Right ventricle myocardium superior (tissue), 1 donor: Measurements from ENCODE around the gene IL17REL. TPM values are rescaled to one million over a fixed set of nuclear protein-coding genes. Genes with fewer than 3 reads are reported as not detected.

Experiments
- ATAC-seq: fragments of 200-7000 bp; cut with Tn5 transposase; one replicate; pipeline ENCODE4 v1.9.1; 2020; ENCODE audit warnings: mild to moderate bottlenecking; ENCODE audit not compliant: poor library complexity
- DNase-seq: peaks from one replicate; pipeline ENCODE4 v3.0.0-alpha.2; 2020
- intact Hi-C: fragments of 100-400 bp; cut with DNase I; formaldehyde crosslinking; loops from one replicate; pipeline ENCODE4 v1.11.2; 2022
- long read RNA-seq: library from polyadenylated mRNA; unstranded; transcript quantifications from one replicate; pipeline ENCODE4 v2.0.0, GENCODE V29; 2021
- total RNA-seq: library from RNA; stranded (reverse); fragmentation: NEBNext Ultra II Directional; extraction: Animal tissue kit (Norgen Biotek cat#: 25700); gene quantifications from one replicate; pipeline ENCODE4 v1.2.1, GENCODE V29; 2021
- donor health status: DM: no; HTN: yes; CAD: no; lungs with severe emphysema.

Gene IL17REL
- not detected for total RNA-seq
- long read RNA-seq: 0 reads

- intact Hi-C loops: no loop called here
- DNase-seq (peak; percentile 31), ATAC-seq (peak; percentile 60)
These were observed at the start of gene IL17REL for GRCh38 chr22:50012211-50013181. Gene IL17REL, minus strand, starts transcription at chr22:50012765. Its CDS starts 119 bp downstream, at chr22:50012646.

DNA sequence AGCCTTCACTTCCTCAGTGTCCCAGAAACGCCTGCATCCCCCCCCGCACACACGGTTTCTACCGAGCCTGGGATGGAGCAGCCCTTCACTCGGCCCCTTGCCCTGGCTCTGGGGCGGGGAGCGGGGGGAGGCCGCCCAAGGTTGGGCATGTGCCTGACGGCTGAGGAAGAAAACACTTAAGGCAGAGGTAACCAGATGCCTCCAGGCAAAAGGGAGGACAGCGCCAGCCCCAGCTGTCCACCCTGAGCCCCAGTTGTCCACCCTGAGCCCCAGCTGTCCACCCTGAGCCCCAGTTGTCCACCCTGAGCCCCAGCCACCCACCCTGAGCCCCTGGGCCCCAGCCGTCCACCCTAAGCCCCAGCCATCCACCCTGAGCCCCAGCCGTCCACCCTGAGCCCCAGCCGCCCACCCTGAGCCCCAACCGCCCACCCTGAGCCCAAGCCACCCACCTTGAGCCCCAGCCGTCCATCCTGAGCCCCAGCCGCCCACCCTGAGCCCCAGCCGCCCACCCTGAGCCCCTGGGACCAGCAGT, 49.3 kb upstream of the IL17REL start:
- intact Hi-C loops: no loop called here
- ATAC-seq (no peak), DNase-seq (peak; percentile 20)

DNA sequence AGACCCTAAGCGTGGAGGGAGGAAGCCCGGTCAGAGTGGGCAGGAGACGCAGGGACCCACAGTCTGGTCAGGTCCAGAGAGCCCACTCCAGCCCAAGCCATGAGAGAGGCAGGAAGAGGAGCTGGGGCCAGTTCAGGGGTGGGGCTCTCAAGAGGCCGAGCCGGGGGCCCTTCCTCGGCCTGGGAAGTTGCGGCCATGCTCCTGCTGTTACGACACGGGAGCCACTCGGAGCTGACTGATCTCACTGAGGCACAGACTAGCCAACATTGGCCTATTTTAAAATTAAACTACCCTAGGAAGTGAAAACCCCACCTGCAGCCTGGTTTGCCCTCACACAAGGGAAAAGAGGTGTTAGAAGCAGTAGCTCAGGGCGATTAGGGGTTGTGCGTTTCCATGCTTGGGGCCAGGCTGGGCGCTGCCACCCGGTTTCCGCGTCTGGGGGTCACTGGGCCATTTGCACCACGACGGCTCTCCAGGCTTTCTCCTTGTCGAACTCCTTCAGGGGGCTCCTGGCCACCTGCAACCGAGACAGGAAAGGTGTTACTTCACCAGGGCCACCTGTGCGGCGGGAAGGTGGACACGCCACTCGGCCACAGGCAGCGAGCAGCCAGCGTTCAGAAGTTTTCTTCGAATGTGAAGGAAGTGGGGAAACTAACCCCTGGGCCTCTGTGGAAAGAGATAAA, 48.7 kb upstream of the IL17REL start:
- DNase-seq (peak; percentile 33), ATAC-seq (no peak)
- intact Hi-C loops: no loop called here

- ATAC-seq (no peak), DNase-seq (peak; percentile 41)
- intact Hi-C loops: no loop called here
These were observed 48.0 kb upstream of the IL17REL start for GRCh38 chr22:50060441-50061140.

DNA sequence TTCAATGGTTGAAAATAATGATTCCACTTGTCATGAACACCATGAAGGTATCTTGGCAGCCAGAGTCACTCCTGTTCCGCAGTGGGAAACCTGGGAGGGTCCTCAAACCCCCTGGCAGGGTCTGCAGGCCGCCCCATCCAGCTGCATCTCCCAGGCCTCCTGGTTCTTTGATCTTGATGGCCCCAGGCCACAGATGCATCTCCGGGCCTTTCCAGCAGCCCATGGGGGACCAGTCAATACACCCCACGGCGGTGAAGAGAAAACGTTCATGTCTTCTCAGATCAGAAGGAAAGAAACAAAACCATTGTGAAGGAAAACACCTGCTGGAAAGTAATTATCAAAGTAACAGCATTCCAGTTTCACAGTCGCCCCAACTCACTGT, 47.3 kb upstream of the IL17REL start:
- DNase-seq (no peak), ATAC-seq (no peak)
- intact Hi-C loops: no loop called here

DNA sequence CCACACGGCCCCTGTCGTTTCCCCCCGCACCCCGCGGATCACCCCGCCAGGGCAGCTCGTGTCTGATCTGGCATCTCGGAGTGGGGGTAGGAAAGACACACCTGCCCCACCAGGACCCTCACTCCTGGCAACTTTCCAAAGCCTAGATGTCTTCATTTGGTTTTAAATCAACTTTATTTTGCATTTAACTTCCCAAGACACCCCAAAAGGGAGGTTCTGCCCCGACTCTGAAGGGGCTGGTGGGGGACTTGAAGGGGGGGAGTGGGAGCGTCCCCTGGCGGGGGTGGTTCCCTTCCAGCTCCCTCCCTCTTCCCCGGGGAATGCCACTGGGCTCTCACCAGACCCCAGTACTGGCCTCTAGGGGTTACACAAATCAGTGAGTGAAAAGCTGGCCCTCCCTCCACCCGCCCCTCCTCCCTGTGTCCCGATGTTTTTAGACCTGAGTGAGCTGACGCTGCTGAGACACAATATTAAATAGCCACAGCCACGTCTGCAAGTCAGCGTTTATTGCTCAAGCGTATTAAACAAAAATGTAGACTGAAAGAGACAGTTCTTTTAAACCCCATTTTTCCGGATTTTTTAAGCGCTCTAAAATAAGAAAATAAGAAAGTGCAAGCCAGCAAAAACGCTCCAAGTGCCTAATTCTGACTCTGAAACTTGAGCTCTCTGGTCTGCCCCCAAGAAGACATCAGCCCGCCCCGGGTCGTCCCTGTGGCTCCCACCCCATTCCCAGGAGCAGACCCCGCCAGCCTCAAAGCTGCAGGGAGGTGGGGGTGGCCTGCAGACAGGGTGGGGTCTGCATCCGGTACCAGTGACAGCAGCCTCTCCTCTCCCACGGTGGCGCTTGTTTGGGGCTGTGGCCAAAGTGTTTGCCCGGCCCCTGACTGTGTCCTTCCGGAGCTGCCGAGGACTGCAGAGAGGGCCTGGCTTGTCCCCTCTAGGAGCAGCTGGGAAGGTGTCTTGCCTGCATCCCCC, 46.6 kb upstream of the IL17REL start:
- intact Hi-C loops: no loop called here
- DNase-seq (peak; percentile 37), ATAC-seq (no peak)

GRCh38 chr22:50058061-50058905, 45.7 kb upstream of the IL17REL start, which contains the start of gene TTLL8:
Gene TTLL8, minus strand, starts transcription at chr22:50058298.
- intact Hi-C loops: no loop called here
- ATAC-seq (no peak), DNase-seq (peak; percentile 34)

DNA sequence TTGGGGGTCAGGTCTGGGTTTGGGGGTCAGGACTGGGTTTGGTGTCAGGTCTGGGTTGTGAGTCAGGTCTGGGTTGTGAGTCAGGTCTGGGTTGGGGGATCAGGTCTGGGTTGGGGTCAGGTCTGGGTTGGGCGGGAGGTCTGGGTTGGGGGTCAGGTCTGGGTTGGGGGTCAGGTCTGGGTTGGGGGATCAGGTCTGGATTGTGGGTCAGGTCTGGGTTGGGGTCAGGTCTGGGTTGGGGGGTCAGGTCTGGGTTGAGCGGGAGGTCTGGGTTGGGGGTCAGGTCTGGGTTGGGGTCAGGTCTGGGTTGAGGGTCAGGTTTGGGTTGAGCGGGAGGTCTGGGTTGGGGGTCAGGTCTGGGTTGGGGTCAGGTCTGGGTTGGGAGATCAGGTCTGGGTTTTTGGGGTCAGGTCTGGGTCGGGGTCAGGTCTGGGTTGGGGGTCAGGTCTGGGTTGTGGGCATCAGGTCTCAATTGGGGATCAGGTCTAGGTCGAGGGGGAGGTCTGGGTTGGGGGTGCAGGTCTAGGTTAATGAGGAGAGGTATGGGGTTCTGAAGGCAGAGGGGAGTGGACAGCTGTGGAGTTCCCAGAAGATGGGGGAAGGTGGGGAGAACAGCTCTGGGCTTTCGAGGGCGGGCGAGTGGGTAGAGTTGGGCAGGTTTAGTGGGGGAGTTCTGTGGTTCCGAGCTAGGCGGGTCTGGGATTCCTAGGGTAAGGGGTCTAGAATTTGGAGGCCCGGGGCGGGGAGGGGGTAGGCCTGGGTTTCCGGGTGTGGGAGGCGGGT, 44.9 kb upstream of the IL17REL start:
- intact Hi-C loops: no loop called here
- no peak for DNase-seq
- ATAC-seq: no peak

DNA sequence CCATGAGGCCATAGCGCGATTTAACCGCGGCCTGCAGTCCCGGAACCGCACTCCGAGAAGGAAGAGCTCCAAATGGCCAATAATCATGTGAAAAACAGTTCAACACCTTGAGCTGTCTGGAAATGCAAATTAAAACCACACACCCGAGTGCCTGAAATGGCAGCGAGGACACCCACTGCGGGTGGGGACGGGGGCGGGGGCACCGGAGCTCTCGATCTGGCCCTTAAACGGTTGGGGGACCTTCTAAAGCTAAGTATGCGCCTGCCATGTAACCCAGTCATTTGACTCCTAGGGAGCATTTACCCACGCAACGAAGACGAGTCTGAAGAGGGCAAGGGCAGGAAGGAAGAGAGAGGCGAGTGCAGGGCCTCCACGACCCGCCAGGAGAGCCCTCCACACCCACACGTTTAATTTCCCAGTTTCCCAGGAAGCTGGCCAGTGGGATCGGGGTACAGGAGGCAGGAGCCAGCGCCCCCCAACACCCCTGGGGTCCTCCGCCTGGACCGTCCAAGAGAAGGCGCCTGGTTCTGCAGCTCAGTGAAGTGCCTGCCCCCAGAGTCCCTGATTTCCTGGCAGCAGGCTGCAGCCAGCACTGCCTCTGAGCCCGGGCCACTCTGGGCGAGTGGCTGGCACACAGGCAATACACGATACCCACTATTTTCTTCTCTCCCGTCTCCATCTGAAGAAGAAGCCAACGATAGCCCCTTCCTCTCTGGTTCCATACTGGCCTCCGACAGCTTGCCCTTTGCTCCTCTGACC, 43.8 kb upstream of the IL17REL start:
- intact Hi-C loops: no loop called here
- DNase-seq: no peak
- no peak for ATAC-seq

DNA sequence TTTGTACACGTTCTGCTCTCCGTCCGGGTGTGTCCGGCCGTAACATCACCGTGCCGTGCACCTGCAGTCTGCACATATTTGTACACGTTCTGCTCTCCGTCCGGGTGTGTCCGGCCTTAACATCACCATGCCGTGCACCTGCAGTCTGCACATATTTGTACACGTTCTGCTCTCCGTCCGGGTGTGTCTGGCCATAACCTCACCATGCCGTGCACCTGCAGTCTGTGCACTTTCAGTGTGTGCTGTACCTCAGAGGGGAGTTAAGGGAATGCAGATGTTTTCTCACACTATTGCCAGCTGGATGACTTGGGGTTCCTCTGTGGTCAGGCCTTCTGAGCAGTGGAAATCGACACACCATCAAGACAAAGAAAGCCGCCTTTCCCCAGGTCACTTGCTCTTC, 41.3 kb upstream of the IL17REL start:
- no peak for DNase-seq
- ATAC-seq: no peak
- intact Hi-C loops: no loop called here

- no peak for DNase-seq
These were observed 39.4 kb upstream of the IL17REL start for GRCh38 chr22:50051930-50052329.

DNA sequence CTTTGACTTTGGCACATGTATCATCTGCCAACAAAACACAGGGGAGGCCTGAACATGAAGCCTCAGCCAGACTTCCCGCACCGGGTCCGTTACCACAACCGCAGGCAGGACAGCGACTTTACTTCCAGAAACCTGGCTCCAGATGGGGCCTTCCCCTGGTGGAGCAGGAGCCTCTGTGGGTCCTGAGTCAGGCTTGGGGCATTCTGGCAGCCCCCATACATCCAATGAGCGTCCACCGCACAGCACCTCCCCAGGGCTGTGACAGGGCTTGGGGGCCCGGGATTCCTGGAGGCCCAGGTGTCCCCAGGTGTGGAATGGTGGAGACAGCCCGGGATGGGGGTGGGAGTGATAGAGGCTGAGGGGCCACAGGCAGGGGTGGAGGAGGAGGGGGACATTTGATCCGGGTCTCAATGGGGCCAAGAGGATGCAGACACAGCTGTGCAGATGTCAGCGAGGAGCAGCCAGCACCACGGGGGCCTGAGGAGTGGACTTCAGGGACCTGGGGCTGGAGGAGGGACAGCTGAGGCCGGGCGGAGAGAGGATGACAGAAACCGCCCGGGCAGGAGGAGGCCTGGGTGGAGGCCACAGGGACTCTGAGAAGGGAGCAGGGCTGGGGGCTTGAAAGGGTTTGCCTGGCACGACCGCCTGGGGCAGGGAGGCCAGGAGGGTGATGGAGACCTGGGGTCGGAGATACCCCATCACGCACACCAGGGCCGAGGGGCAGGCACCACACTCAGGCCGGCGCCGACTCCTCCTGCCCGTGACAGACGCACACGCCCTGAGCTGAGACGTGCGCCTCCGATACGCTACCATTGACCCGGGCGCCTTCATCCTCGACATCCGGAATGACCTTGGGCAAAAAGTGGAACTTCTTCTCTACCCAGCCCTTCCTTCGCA, 37.0 kb upstream of the IL17REL start:
- DNase-seq (peak; percentile 26), ATAC-seq (no peak)
- intact Hi-C loops: no loop called here

More at GRCh38 chr22:50051930-50052329, 39.4 kb upstream of the IL17REL start:
- intact Hi-C loops: no loop called here
- no peak for ATAC-seq

GRCh38 chr22:50048836-50049235, 36.3 kb upstream of the IL17REL start:
- intact Hi-C loops: no loop called here
- ATAC-seq (no peak), DNase-seq (peak; percentile 25)

DNA sequence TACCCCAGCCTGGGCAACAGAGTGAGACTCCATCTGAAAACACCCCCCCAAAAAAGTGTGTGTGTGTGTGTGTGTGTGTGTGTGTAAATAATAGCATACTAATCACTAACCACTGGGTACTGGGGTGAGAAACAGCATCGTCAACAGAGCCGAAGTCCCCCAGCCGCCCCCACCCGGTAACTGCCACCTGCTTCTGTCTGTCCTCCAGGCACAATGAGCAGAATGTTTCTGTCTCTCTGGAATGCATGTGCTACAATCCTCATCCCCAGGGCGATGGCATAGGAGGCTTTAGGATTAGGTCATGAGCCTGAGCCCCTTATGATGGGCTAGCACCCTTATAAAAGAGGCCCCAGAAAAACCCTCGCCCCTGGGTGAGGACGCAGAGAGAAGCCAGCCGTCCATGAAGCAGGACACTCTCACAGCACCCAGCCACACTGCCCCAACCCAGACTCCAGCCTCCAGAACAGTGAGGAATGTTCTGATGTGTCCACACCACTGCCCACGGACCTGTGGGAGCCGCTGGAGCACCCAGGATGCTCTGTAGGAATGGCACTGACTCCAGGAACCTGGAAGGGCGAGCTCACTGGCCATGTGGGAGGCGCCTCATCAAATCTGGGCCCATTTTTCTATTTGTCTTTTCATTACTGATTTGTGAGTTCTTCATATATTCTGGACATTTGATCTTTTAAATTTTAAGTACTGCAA, 35.6 kb upstream of the IL17REL start:
- ATAC-seq (no peak), DNase-seq (no peak)
- intact Hi-C loops: no loop called here
